Heart left ventricle (tissue), 13 donors: ENCODE measurements around the gene DPH2.

ENCODE experiments used
- POLR2A ChIP-seq, 2 donors: fragments of 450-650 bp; IDR thresholded peaks; one replicate each; pipeline ENCODE4 v1.6.1; 2017; ENCODE audit warnings: antibody characterized with exemption in 2 of 2, mild to moderate bottlenecking in 2 of 2, moderate library complexity in 2 of 2
- TF ChIP-seq, protein P1 (sequence below), 12 donors: fragments of 200-600 bp; sonication (generic) in 4 of 12; IDR thresholded peaks; one replicate each; pipeline versions ENCODE4 v1.5.0 to v1.8.0; 2018 to 2022; ENCODE audit warnings: antibody characterized with exemption in 12 of 12, mild to moderate bottlenecking in 5 of 12
- donor health status: ischemic (EF 13 %, LVEDD 7.1; RV severe dilation, severe dysfunction).
- donor health status: DM: no; HTN: yes; CAD: no.
- donor health status: DM: no; HTN: no; CAD: no.
- donor health status: ischemic (EF 25% LVEDD 6.9; RV normal size, moderate dysfunction).
- donor health status: ischemic (EF 25% LVEDD 5.7; RV mildly dilated, moderate dysfunction).
- donor health status: ischemic (EF 35%, LVEDD 5.7; RV mildly dilated, moderate dysfunction).
- donor health status: nonischemic (EF 11% LVEDD 7.7; RV severe dilation, severe dysfunction).
- donor health status: DM: yes; HTN: yes; CAD: no.
- donor health status: PGD.
- donor health status: ischemic (EF 29% LVEDD 5.4; RV normal size, mild dysfunction).
- donor health status: nonischemic (EF 23%, LVEDD 6.1; RV moderate dilation, normal function).

DNA sequence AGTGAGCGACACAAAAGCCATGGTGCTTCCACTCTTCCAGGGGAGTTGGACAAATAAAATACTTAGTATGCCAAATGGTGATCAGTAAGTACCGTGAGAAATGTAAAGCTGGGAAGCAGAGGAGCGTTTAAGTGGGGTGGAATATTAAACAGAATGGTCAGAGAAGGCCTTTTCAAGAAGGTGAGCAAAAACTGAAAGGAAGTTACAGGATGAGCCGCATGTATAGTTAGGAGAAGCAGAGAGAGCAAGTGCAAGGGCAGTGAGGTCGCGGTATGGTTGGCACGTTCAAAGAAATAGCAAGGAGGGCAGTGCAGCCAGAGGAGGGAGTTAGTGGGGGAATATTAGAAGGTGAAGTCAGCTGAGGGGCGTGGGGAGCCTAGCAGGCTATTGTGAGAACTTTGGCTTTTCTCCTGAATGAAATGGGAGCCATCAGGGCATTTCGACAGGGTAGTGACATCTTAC is 4.2 kb downstream of the DPH2 start:
- TF ChIP-seq, protein P1, sequence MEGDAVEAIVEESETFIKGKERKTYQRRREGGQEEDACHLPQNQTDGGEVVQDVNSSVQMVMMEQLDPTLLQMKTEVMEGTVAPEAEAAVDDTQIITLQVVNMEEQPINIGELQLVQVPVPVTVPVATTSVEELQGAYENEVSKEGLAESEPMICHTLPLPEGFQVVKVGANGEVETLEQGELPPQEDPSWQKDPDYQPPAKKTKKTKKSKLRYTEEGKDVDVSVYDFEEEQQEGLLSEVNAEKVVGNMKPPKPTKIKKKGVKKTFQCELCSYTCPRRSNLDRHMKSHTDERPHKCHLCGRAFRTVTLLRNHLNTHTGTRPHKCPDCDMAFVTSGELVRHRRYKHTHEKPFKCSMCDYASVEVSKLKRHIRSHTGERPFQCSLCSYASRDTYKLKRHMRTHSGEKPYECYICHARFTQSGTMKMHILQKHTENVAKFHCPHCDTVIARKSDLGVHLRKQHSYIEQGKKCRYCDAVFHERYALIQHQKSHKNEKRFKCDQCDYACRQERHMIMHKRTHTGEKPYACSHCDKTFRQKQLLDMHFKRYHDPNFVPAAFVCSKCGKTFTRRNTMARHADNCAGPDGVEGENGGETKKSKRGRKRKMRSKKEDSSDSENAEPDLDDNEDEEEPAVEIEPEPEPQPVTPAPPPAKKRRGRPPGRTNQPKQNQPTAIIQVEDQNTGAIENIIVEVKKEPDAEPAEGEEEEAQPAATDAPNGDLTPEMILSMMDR (IDR thresholded peaks at IDR 0.05): no peak
- no peak for TF ChIP-seq POLR2A (IDR thresholded peaks at IDR 0.05)
